Upper lobe of left lung (tissue), 4 donors: ENCODE data around the gene LGI2.
"Not testable (repeated sequence)": the region's sequence is repeated elsewhere in the genome, so short reads cannot be mapped to it uniquely, and the experiment has no call there.

ENCODE experiments used
- CTCF ChIP-seq, 6 experiments: fragments of 450-650 bp in 4 of 6; fragments of 200-600 bp in 2 of 6; sonication (generic) in 2 of 6; IDR thresholded peaks; one replicate each; pipeline ENCODE4 v1.5.1; 2016 to 2019; ENCODE audit warnings: antibody characterized with exemption in 6 of 6
- EP300 ChIP-seq, 4 donors: sonication (generic); formaldehyde crosslinking; IDR thresholded peaks; one replicate each; pipeline ENCODE4 v1.5.1; 2017; ENCODE audit warnings: antibody characterized with exemption in 4 of 4, control low read depth in 2 of 4
- POLR2A ChIP-seq, 4 donors: fragments of 450-650 bp; IDR thresholded peaks; one replicate each; pipeline ENCODE4 v1.5.1; 2016 to 2017; ENCODE audit warnings: antibody characterized with exemption in 4 of 4, mild to moderate bottlenecking in 2 of 4
- POLR2AphosphoS5 ChIP-seq, 2 donors: sonication (generic); formaldehyde crosslinking; IDR thresholded peaks; one replicate each; pipeline ENCODE4 v1.5.1; 2017; ENCODE audit warnings: antibody characterized with exemption in 2 of 2

GRCh38 chr4:25064447-25064846 lies 33.7 kb upstream of the LGI2 start:
- not testable (repeated sequence) for TF ChIP-seq CTCF, POLR2A, POLR2AphosphoS5, EP300 (IDR thresholded peaks at IDR 0.05)
